HEK293 (cell line): Measurements from ENCODE around the gene IL15RA.

Experiments
- CTCF ChIA-PET: fragments of 350-600 bp; formaldehyde crosslinking; extraction: SDS; loops from one replicate; lab custom pipeline; 2021; ENCODE audit warnings: antibody characterized with exemption; lab: Yijun Ruan, JAX
- POLR2A ChIA-PET: fragments of 300-600 bp; formaldehyde crosslinking; extraction: SDS; loops from one replicate; lab custom pipeline; 2020; ENCODE audit warnings: antibody characterized with exemption, inconsistent platforms; lab: Yijun Ruan, JAX
- H3K27ac ChIP-seq: fragments of 200-500 bp; sonication (Bioruptor generic); 2 replicates; pipeline ENCODE4 v1.5.1; 2014; ENCODE audit warnings: low read depth, low read length, control low read depth, inconsistent platforms; ENCODE audit errors: extremely low read depth
- H3K36me3 ChIP-seq, 2 experiments: fragments of 200-500 bp in 1 of 2; sonication (Bioruptor generic) in 1 of 2; 1 replicate in 1 of 2; 2 replicates in 1 of 2; pipeline ENCODE4 v1.5.1; 2014 to 2017; ENCODE audit warnings: inconsistent platforms in 2 of 2, low read length in 2 of 2; ENCODE audit not compliant: control insufficient read depth in 2 of 2, insufficient read depth in 1 of 2
- H3K4me1 ChIP-seq: fragments of 200-500 bp; sonication (Bioruptor generic); 2 replicates; pipeline ENCODE4 v1.5.1; 2014; ENCODE audit warnings: mild to moderate bottlenecking, low read length, inconsistent platforms; ENCODE audit not compliant: control insufficient read depth, insufficient read depth
- H3K4me3 ChIP-seq: 2 replicates; pipeline ENCODE4 v1.5.1; 2011; ENCODE audit warnings: low read depth, mild to moderate bottlenecking, control low read depth, low read length, moderate library complexity
- H3K9me3 ChIP-seq: fragments of 200-500 bp; sonication (Bioruptor generic); 2 replicates; pipeline ENCODE4 v1.5.1; 2014; ENCODE audit warnings: low read depth, low read length, inconsistent platforms; ENCODE audit not compliant: control insufficient read depth, insufficient read depth
- EGR2 ChIP-seq: fragments of 450-650 bp; formaldehyde crosslinking; IDR thresholded peaks from 2 replicates; pipeline ENCODE4 v1.5.1; 2016; ENCODE audit warnings: low read depth, missing biosample characterization, missing genetic modification characterization
- KLF1 ChIP-seq: fragments of 450-650 bp; formaldehyde crosslinking; IDR thresholded peaks from 2 replicates; pipeline ENCODE4 v1.5.1; 2016; ENCODE audit warnings: missing biosample characterization, missing genetic modification characterization
- PBX3 ChIP-seq: sonication (generic); formaldehyde crosslinking; IDR thresholded peaks from 2 replicates; pipeline ENCODE4 v1.8.1; 2022; ENCODE audit warnings: mild to moderate bottlenecking, moderate library complexity, missing genetic modification reagents
- SETDB1 ChIP-seq: IDR thresholded peaks from one replicate; pipeline ENCODE4 v1.6.1; 2017; ENCODE audit warnings: mild to moderate bottlenecking, low read length, moderate library complexity, mixed read lengths; ENCODE audit not compliant: insufficient read length
- SP3 ChIP-seq: fragments of 450-650 bp; formaldehyde crosslinking; IDR thresholded peaks from 2 replicates; pipeline ENCODE4 v1.5.1; 2016; ENCODE audit warnings: missing biosample characterization, missing genetic modification characterization
- WT1 ChIP-seq: fragments of 450-650 bp; formaldehyde crosslinking; IDR thresholded peaks from 2 replicates; pipeline ENCODE4 v1.5.1; 2016; ENCODE audit warnings: missing biosample characterization, missing genetic modification characterization
- ZBTB8A ChIP-seq: fragments of 450-650 bp; formaldehyde crosslinking; IDR thresholded peaks from 2 replicates; pipeline ENCODE4 v1.5.1; 2016; ENCODE audit warnings: missing biosample characterization, missing genetic modification characterization
- ZNF10 ChIP-seq: fragments of 450-650 bp; formaldehyde crosslinking; IDR thresholded peaks from 2 replicates; pipeline ENCODE4 v1.5.1; 2017; ENCODE audit warnings: missing biosample characterization, missing genetic modification characterization
- ZNF121 ChIP-seq: fragments of 450-650 bp; formaldehyde crosslinking; IDR thresholded peaks from 2 replicates; pipeline ENCODE4 v1.5.1; 2016; ENCODE audit warnings: missing biosample characterization, missing genetic modification characterization
- ZNF221 ChIP-seq: fragments of 450-650 bp; formaldehyde crosslinking; IDR thresholded peaks from 2 replicates; pipeline ENCODE4 v1.5.1; 2017; ENCODE audit warnings: missing biosample characterization, missing genetic modification characterization, borderline replicate concordance
- ZNF248 ChIP-seq: fragments of 450-650 bp; formaldehyde crosslinking; IDR thresholded peaks from 2 replicates; pipeline ENCODE4 v1.5.1; 2017; ENCODE audit warnings: missing biosample characterization, missing genetic modification characterization
- ZNF335 ChIP-seq: fragments of 450-650 bp; formaldehyde crosslinking; conservative IDR thresholded peaks from 2 replicates; pipeline ENCODE4 v1.5.1; 2016; ENCODE audit warnings: missing biosample characterization, missing genetic modification characterization
- ZNF510 ChIP-seq: fragments of 450-650 bp; formaldehyde crosslinking; IDR thresholded peaks from 2 replicates; pipeline ENCODE4 v1.5.1; 2018; ENCODE audit warnings: mild to moderate bottlenecking, missing genetic modification characterization, missing biosample characterization; ENCODE audit not compliant: insufficient replicate concordance
- ZNF555 ChIP-seq: fragments of 450-650 bp; formaldehyde crosslinking; conservative IDR thresholded peaks from 2 replicates; pipeline ENCODE4 v1.5.1; 2017; ENCODE audit warnings: missing biosample characterization, mild to moderate bottlenecking, missing genetic modification characterization, inconsistent platforms
- ZNF654 ChIP-seq: fragments of 450-650 bp; formaldehyde crosslinking; IDR thresholded peaks from 2 replicates; pipeline ENCODE4 v1.5.1; 2016; ENCODE audit warnings: low read depth, missing biosample characterization, missing genetic modification characterization
- TF ChIP-seq, protein P1 (sequence below): fragments of 450-650 bp; formaldehyde crosslinking; IDR thresholded peaks from 2 replicates; pipeline ENCODE4 v1.5.1; 2017; ENCODE audit warnings: missing biosample characterization, missing genetic modification characterization

Gene IL15RA

DNA sequence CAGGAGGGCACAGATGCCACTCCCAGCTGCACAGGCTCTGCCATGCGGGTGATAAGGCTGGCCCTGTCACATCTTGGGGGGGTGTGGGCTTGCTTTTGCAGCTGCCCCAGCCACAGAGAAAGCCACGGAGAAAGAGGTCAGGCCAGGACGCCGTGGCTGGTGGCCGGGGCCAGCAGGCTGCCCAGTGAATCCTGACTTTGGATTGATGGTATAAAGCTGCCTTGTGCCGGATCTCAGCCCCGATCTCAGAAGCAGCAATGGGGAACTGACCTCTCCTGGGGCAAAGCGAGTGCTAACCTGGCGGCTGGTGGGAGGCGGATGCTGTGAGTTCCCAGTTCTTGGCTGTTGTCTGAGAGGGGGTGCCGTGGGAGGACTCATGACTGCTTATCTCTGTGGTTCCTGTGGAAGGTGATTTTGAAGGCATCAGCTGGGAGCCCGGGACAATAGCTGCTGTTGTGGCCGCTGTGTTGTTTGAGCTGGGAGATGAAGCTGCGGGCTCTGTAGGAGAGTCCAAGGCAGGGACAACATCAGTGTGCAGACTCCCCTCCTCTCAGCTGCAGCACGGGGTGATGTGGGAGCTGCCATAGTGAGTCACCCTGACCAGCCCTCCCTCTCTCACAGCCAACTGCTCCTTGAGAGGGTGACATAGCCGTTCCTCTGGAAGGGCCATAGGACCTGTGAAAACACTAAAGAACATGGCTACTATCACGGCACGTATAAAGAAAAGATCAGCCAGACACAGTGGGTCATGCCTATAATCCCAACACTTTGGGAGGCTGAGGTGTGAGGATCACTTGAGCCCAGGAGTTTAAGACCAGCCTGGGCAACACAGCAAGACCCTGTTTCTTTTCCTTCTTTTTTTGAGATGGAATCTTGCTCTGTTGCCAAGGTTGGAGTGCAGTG is 17.0 kb downstream of the IL15RA start:
- no peak for TF ChIP-seq ZNF555 (tag by site-specific recombination)
- peak; percentile 61 for TF ChIP-seq EGR2 (tag by site-specific recombination)
- TF ChIP-seq SETDB1 = no peak
- TF ChIP-seq WT1 (tag by site-specific recombination) = 0 out of 2 replicates have a peak, but pooled peaks have one; percentile 15
- TF ChIP-seq, protein P1, sequence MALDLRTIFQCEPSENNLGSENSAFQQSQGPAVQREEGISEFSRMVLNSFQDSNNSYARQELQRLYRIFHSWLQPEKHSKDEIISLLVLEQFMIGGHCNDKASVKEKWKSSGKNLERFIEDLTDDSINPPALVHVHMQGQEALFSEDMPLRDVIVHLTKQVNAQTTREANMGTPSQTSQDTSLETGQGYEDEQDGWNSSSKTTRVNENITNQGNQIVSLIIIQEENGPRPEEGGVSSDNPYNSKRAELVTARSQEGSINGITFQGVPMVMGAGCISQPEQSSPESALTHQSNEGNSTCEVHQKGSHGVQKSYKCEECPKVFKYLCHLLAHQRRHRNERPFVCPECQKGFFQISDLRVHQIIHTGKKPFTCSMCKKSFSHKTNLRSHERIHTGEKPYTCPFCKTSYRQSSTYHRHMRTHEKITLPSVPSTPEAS (tag by site-specific recombination) = no peak
- no peak for TF ChIP-seq SP3 (tag by site-specific recombination)
- no peak for TF ChIP-seq ZNF510 (tag by site-specific recombination)
- no peak for TF ChIP-seq ZNF654
- TF ChIP-seq ZNF248 (tag by site-specific recombination) = no peak
- TF ChIP-seq ZNF335 = no peak
- TF ChIP-seq ZNF10 (tag by site-specific recombination) = no peak
- ChIA-PET CTCF (interaction anchor here (0.6 kb wide), 1 partner anchor 206 kb away, joined by 4 read pairs; no protein-coding TSS in a partner anchor), POLR2A (interaction anchor here (0.5 kb wide), 1 partner anchor 858 kb away, joined by 3 read pairs; no protein-coding TSS in a partner anchor)
- H3K36me3 ChIP-seq = no peaks in the 10 kb centered on the region
- no peaks in the 10 kb centered on the region for H3K4me1 ChIP-seq
- H3K4me3 ChIP-seq = no peak overlapping the region
- H3K9me3 ChIP-seq = no peaks in the 10 kb centered on the region
- H3K27ac ChIP-seq = no peak overlapping the region

DNA sequence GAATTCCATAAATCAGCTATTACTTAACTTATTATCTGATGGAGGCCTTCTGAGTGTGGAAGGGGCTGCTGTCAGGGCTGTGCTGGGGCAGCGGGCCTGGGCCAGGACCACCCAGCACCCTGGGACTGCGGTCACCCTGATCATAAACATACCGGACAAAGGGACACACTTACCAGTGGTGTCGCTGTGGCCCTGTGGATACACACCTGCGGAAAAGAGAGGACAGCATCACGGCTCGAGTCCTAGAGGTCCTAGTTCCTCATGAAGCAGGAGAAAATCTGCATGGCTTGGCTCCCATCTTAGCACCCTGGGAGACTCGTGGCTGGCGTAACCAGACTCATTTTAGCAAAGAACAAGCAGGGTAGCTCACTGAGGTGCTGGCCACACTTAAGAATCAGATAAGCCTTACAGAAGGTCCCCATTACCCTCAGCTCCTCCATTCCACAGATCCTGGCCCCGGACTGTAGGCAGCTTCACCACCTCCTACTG is 17.7 kb downstream of the IL15RA start:
- Histone ChIP-seq H3K4me3 (no peak overlapping the region), H3K27ac (no peak overlapping the region), H3K4me1 (no peaks in the 10 kb centered on the region), H3K9me3 (no peaks in the 10 kb centered on the region)
- ChIA-PET POLR2A (interaction anchor here (0.5 kb wide), 1 partner anchor 857 kb away, joined by 3 read pairs; no protein-coding TSS in a partner anchor), CTCF (no interaction called here)
- no peak for TF ChIP-seq PBX3
- no peak for TF ChIP-seq ZNF221 (tag by site-specific recombination)
- TF ChIP-seq, all 188 proteins: peak for 0
- no peaks in the 10 kb centered on the region for H3K36me3 ChIP-seq

GRCh38 chr10:5959142-5959541 is 18.2 kb downstream of the IL15RA start:
- H3K36me3 ChIP-seq = no peaks in the 10 kb centered on the region
- TF ChIP-seq KLF1 (tag by site-specific recombination) (peak; percentile 45), ZNF121 (tag by site-specific recombination) (0 out of 2 replicates have a peak, but pooled peaks have one; percentile 22), ZBTB8A (tag by site-specific recombination) (no peak)
- ChIA-PET CTCF (no interaction called here), POLR2A (no interaction called here)
- H3K4me1 ChIP-seq = no peaks in the 10 kb centered on the region
- H3K27ac ChIP-seq = no peak overlapping the region
- H3K4me3 ChIP-seq = no peak overlapping the region
- no peaks in the 10 kb centered on the region for H3K9me3 ChIP-seq
